Right lobe of liver (tissue), 6 donors: ENCODE results near the gene JAM3. TPM values are rescaled to one million over a fixed set of nuclear protein-coding genes. Genes with fewer than 3 reads are reported as not detected.
"Not testable (repeated sequence)": the region's sequence is repeated elsewhere in the genome, so short reads cannot be mapped to it uniquely, and the experiment has no call there.

Experiments used
- ATAC-seq, 4 donors: fragments of 200-7000 bp; cut with Tn5 transposase; one replicate each; pipeline ENCODE4 v1.9.1; 2020; ENCODE audit warnings: mild to moderate bottlenecking in 4 of 4, moderate library complexity in 4 of 4
- DNase-seq, 3 donors: peaks; one replicate each; pipeline ENCODE4 v3.0.0-alpha.2; 2020
- H3K27ac ChIP-seq, 3 donors: fragments of 200-600 bp; one replicate each; pipeline ENCODE4 v1.8.0; 2022
- H3K27me3 ChIP-seq, 2 donors: fragments of 200-600 bp; one replicate each; pipeline ENCODE4 v1.8.0; 2022
- H3K36me3 ChIP-seq, 4 donors: fragments of 200-600 bp; sonication (generic) in 1 of 4; one replicate each; pipeline versions ENCODE4 v1.5.1 to v1.8.0; 2017 to 2022; ENCODE audit warnings: control low read depth in 1 of 4
- H3K4me1 ChIP-seq, 4 donors: fragments of 200-600 bp; sonication (generic) in 1 of 4; one replicate each; pipeline versions ENCODE4 v1.5.1 to v1.8.0; 2017 to 2022; ENCODE audit warnings: control low read depth in 1 of 4
- H3K4me3 ChIP-seq, 3 donors: fragments of 200-600 bp; one replicate each; pipeline ENCODE4 v1.8.0; 2022
- H3K9me3 ChIP-seq, 4 donors: fragments of 200-600 bp; sonication (generic) in 1 of 4; one replicate each; pipeline versions ENCODE4 v1.5.1 to v1.8.0; 2017 to 2022; ENCODE audit warnings: control low read depth in 1 of 4
- POLR2A ChIP-seq: fragments of 450-650 bp; IDR thresholded peaks from one replicate; pipeline ENCODE4 v1.6.1; 2017; ENCODE audit warnings: antibody characterized with exemption, mild to moderate bottlenecking
- WGBS: methylation state at CpG from one replicate; pipeline ENCODE4 v1.1.6; 2018; ENCODE audit warnings: low coverage, low lambda C conversion rate; ENCODE audit not compliant: insufficient coverage; ENCODE audit errors: missing lambda C conversion rate; 5-methylcytosine and 5-hydroxymethylcytosine counted together
- intact Hi-C, 2 donors: fragments of 100-400 bp; cut with DNase I; formaldehyde crosslinking; loops; one replicate each; pipeline versions ENCODE4 v1.11.2 to v1.14.1; 2022
- total RNA-seq, 6 experiments: library from RNA; depleted of rRNA in 2 of 6; stranded (reverse); fragments of >200 nt in 2 of 6; fragmentation: NEBNext Ultra II Directional in 3 of 6; extraction: Animal tissue kit (Norgen Biotek cat#: 25700) in 3 of 6; gene quantifications; one replicate each; pipeline versions ENCODE4 v1.1.0 to v1.2.4, GENCODE V29; 2016 to 2023
- TF ChIP-seq, protein P1 (sequence below), 4 donors: fragments of 200-600 bp in 3 of 4; fragments of 450-650 bp in 1 of 4; IDR thresholded peaks; one replicate each; pipeline versions ENCODE4 v1.5.1 to v1.8.0; 2016 to 2022; ENCODE audit warnings: antibody characterized with exemption in 4 of 4, mild to moderate bottlenecking in 2 of 4
- donor health status: DM: no; HTN: yes; CAD: no.
- donor health status: DM: no; HTN: no; CAD: no.
- donor health status: DM: no; HTN: no; CAD: no.
- donor health status: DM: no; HTN: yes; CAD: no.
- donor health status: DM: no; HTN: yes; CAD: no.

Gene JAM3
- total RNA-seq, 6 experiments from 2014 or later, result 0.86 to 2.5 (median 1.6) TPM

GRCh38 chr11:134086376-134086775 lies 17.5 kb downstream of the JAM3 start:
- no peak overlapping the region for H3K4me3 ChIP-seq
- no peaks in the 10 kb centered on the region for H3K4me1 ChIP-seq
- H3K27ac ChIP-seq, result no peak overlapping the region
- ATAC-seq (no peak), DNase-seq (no peak)
- H3K9me3 ChIP-seq, result no peaks in the 10 kb centered on the region
- no peaks in the 10 kb centered on the region for H3K27me3 ChIP-seq
- intact Hi-C loops, result no loop called here
- 16% methylated on average over 1 of the region's 2 CpGs for WGBS
- H3K36me3 ChIP-seq, result no peaks in the 10 kb centered on the region
- no peak for TF ChIP-seq POLR2A
- TF ChIP-seq, protein P1, sequence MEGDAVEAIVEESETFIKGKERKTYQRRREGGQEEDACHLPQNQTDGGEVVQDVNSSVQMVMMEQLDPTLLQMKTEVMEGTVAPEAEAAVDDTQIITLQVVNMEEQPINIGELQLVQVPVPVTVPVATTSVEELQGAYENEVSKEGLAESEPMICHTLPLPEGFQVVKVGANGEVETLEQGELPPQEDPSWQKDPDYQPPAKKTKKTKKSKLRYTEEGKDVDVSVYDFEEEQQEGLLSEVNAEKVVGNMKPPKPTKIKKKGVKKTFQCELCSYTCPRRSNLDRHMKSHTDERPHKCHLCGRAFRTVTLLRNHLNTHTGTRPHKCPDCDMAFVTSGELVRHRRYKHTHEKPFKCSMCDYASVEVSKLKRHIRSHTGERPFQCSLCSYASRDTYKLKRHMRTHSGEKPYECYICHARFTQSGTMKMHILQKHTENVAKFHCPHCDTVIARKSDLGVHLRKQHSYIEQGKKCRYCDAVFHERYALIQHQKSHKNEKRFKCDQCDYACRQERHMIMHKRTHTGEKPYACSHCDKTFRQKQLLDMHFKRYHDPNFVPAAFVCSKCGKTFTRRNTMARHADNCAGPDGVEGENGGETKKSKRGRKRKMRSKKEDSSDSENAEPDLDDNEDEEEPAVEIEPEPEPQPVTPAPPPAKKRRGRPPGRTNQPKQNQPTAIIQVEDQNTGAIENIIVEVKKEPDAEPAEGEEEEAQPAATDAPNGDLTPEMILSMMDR (IDR thresholded peaks at IDR 0.05), result no peak

DNA sequence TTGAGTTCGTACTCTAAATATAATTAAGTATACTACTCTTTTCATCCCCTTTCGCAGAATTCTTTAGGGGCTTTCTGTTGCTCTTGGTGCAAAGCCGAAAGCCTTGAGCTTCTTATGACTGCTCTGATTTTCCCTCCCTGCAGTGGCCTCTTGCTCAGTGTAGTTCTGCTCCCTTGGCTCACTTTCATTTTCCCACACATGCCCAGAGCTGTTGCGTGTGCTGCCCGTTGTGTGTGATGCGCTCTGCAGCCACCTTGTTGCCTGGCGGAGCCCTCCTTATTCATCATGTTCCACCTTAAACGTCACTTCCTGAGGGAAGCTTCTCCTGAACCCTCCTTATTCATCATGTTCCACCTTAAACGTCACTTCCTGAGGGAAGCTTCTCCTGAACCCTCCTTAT lies 23.1 kb downstream of the JAM3 start:
- intact Hi-C loops, H3K27ac ChIP-seq, ATAC-seq, H3K9me3 ChIP-seq, H3K27me3 ChIP-seq, H3K4me3 ChIP-seq, H3K4me1 ChIP-seq, H3K36me3 ChIP-seq, DNase-seq: not testable (repeated sequence)
- 69% methylated on average over 8 of the region's 9 CpGs for WGBS

GRCh38 chr11:134097166-134097565 lies 28.3 kb downstream of the JAM3 start:
- Histone ChIP-seq H3K36me3 (no peaks in the 10 kb centered on the region), H3K4me1 (no peaks in the 10 kb centered on the region), H3K27ac (no peak overlapping the region), H3K9me3 (no peaks in the 10 kb centered on the region), H3K4me3 (no peak overlapping the region), H3K27me3 (no peaks in the 10 kb centered on the region)
- no peak for TF ChIP-seq POLR2A
- TF ChIP-seq, protein P1 (IDR thresholded peaks at IDR 0.05), result no peak
- intact Hi-C loops, result no loop called here
- DNase-seq (no peak), ATAC-seq (no peak)
- 88% methylated on average over 1 of the region's 3 CpGs for WGBS

DNA sequence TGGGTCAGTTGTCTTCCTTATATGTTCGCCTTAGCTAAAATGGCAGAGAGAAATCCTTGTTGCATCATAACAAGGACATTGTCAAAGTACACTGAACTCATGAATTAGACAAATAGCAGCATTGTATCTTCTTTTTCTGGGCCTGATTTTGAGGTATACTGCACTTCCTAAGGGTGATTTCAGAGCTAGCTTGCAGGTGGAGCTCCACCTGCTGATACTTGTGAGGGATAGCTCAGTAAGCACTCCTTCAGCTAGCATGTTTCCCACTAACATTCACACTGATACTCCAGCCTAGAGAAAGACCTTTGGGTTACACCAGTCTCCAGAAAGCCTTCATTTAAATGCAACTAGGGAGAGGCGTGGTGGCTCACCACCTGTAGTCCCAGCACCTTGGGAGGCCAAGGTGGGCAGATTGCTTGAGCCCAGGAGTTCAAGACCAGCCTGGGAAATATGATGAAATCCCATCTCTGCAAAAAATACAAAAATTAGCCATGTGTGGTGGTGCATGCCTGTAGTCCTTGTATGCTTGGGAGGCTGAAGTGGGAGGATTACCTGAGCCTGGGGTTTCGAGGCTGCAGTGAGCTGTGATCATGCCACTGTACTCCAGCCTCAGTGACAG lies 29.8 kb downstream of the JAM3 start:
- Histone ChIP-seq H3K4me3 (no peak overlapping the region), H3K27ac (no peak overlapping the region), H3K27me3 (no peaks in the 10 kb centered on the region), H3K4me1 (no peaks in the 10 kb centered on the region), H3K36me3 (no peaks in the 10 kb centered on the region), H3K9me3 (no peaks in the 10 kb centered on the region)
- 84% methylated on average over 3 of the region's 3 CpGs for WGBS
- TF ChIP-seq POLR2A, result no peak
- TF ChIP-seq, protein P1 (IDR thresholded peaks at IDR 0.05), result peak in 3 of 4 donors; percentile 17 to 34 (median 25)
- DNase-seq (no peak), ATAC-seq (peak in 3 of 4 donors; percentile 32 to 51 (median 42))
- intact Hi-C loops, result no loop called here

DNA sequence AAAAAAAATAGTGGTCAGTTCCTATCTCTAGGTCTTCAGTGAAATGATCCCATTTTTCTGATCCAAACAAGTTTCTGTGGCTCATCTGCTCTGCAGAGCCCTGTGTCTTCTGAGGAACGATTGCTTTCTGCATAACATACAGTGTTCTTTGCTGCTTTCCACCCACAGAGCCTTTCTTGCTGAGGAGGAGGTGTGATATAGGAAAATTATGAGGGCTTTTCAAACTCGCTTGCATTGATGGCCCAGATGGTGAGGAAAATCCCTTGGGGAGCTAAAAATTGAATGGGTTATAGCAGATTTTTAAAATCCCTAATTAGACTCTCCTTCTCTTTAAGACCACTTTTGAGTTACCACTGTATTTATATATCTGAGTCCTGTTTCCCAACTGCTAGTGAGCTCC lies 31.3 kb downstream of the JAM3 start:
- TF ChIP-seq POLR2A, result no peak
- TF ChIP-seq, protein P1 (IDR thresholded peaks at IDR 0.05), result no peak
- 47% methylated on average over 2 of the region's 2 CpGs for WGBS
- Histone ChIP-seq H3K27me3 (no peaks in the 10 kb centered on the region), H3K27ac (no peak overlapping the region), H3K9me3 (no peaks in the 10 kb centered on the region), H3K4me1 (no peaks in the 10 kb centered on the region), H3K4me3 (no peak overlapping the region), H3K36me3 (no peaks in the 10 kb centered on the region)
- DNase-seq (no peak), ATAC-seq (no peak)
- intact Hi-C loops, result no loop called here
